Tibial artery (tissue), 4 donors: ENCODE data around the gene ZMIZ1.

Experiments used
- DNase-seq, 2 donors: peaks; one replicate each; pipeline ENCODE4 v3.0.0-alpha.2; 2019
- H3K27ac ChIP-seq, 2 donors: fragments of 200-600 bp; sonication (generic) in 1 of 2; 1 replicate in 1 of 2; 2 replicates in 1 of 2; pipeline ENCODE4 v1.5.1; 2018 to 2019; ENCODE audit warnings: mild to moderate bottlenecking in 1 of 2
- H3K27me3 ChIP-seq, 2 donors: fragments of 200-600 bp; sonication (generic) in 1 of 2; one replicate each; pipeline versions ENCODE4 v1.5.1 to v1.6.0; 2016 to 2019
- H3K36me3 ChIP-seq, 3 donors: fragments of 200-600 bp; sonication (generic) in 2 of 3; one replicate each; pipeline ENCODE4 v1.5.1; 2016 to 2019; ENCODE audit warnings: mild to moderate bottlenecking in 2 of 3
- H3K4me1 ChIP-seq, 4 donors: fragments of 200-600 bp; sonication (generic) in 2 of 4; 1 replicate in 3 of 4; 2 replicates in 1 of 4; pipeline ENCODE4 v1.5.1; 2016 to 2019
- H3K4me3 ChIP-seq, 2 donors: fragments of 200-600 bp; sonication (generic) in 1 of 2; 1 replicate in 1 of 2; 2 replicates in 1 of 2; pipeline ENCODE4 v1.5.1; 2018 to 2019; ENCODE audit warnings: mild to moderate bottlenecking in 2 of 2
- H3K9me3 ChIP-seq, 3 donors: fragments of 200-600 bp; sonication (generic) in 1 of 3; one replicate each; pipeline ENCODE4 v1.5.1; 2016 to 2019
- CTCF ChIP-seq, 2 experiments: fragments of 200-600 bp in 1 of 2; fragments of 450-650 bp in 1 of 2; IDR thresholded peaks; one replicate each; pipeline ENCODE4 v1.5.1; 2017 to 2019; ENCODE audit warnings: antibody characterized with exemption in 2 of 2, mild to moderate bottlenecking in 1 of 2, moderate library complexity in 1 of 2
- intact Hi-C: fragments of 100-400 bp; cut with DNase I; formaldehyde crosslinking; loops from one replicate; pipeline ENCODE4 v1.15.0; 2023; ENCODE audit warnings: low total_unique reads

The ZMIZ1 gene

GRCh38 chr10:79192677-79193003 lies 123.9 kb downstream of the ZMIZ1 start:
- Histone ChIP-seq H3K4me3 (no peak overlapping the region), H3K27me3 (no peaks in the 10 kb centered on the region), H3K27ac (peak overlapping the region; percentile 21 to 35), H3K9me3 (no peaks in the 10 kb centered on the region), H3K4me1 (peaks cover 0 to 47% (median 19%) of the 10 kb centered on the region in 4 donors), H3K36me3 (peaks cover 0 to 8% (median 0%) of the 10 kb centered on the region in 3 donors)
- intact Hi-C loops = loop anchor here (10.0 kb wide), 1 partner anchor 338 kb away; no protein-coding TSS in a partner anchor
- TF ChIP-seq CTCF (IDR thresholded peaks at IDR 0.05) = no peak
- no peak for DNase-seq

- H3K27me3 ChIP-seq = no peaks in the 10 kb centered on the region
- H3K4me1 ChIP-seq = peaks cover 0 to 38% (median 19%) of the 10 kb centered on the region in 4 donors
- intact Hi-C loops = loop anchor here (10.0 kb wide), 1 partner anchor 339 kb away; no protein-coding TSS in a partner anchor
- DNase-seq = no peak
- no peaks in the 10 kb centered on the region for H3K9me3 ChIP-seq
- H3K4me3 ChIP-seq = no peak overlapping the region
- no peak for TF ChIP-seq CTCF (IDR thresholded peaks at IDR 0.05)
- H3K36me3 ChIP-seq = peaks cover 0 to 6% (median 0%) of the 10 kb centered on the region in 3 donors
- no peak overlapping the region for H3K27ac ChIP-seq
Observed at GRCh38 chr10:79193694-79194382, 125.1 kb downstream of the ZMIZ1 start.

GRCh38 chr10:79195091-79195923 lies 126.5 kb downstream of the ZMIZ1 start:
- TF ChIP-seq CTCF (IDR thresholded peaks at IDR 0.05) = peak; percentile 95 to 97
- H3K9me3 ChIP-seq = no peaks in the 10 kb centered on the region
- peaks cover 0 to 31% (median 17%) of the 10 kb centered on the region in 4 donors for H3K4me1 ChIP-seq
- H3K27me3 ChIP-seq = no peaks in the 10 kb centered on the region
- H3K36me3 ChIP-seq = no peaks in the 10 kb centered on the region
- H3K4me3 ChIP-seq = peak overlapping the region in 1 of 2 donors; percentile 13
- intact Hi-C loops = loop anchor here (5.0 to 10.0 kb wide), 7 partner anchors 128 to 1148 kb away; partner anchors contain the start of gene ZMIZ1
- DNase-seq = peak; percentile 85 to 94
- H3K27ac ChIP-seq = peak overlapping the region; percentile 54 to 72

- H3K36me3 ChIP-seq = peaks cover 6 to 13% (median 7%) of the 10 kb centered on the region in 3 donors
- no peak overlapping the region for H3K27ac ChIP-seq
- intact Hi-C loops = loop anchor here (5.0 to 10.0 kb wide), 7 partner anchors 129 to 1149 kb away; partner anchors contain the start of gene ZMIZ1
- H3K9me3 ChIP-seq = no peaks in the 10 kb centered on the region
- peak; percentile 90 to 91 for TF ChIP-seq CTCF (IDR thresholded peaks at IDR 0.05)
- peak; percentile 60 to 82 for DNase-seq
- H3K4me1 ChIP-seq = peaks cover 0 to 31% (median 17%) of the 10 kb centered on the region in 4 donors
- no peak overlapping the region for H3K4me3 ChIP-seq
- H3K27me3 ChIP-seq = no peaks in the 10 kb centered on the region
Observed at GRCh38 chr10:79196470-79197461, 128.0 kb downstream of the ZMIZ1 start.

GRCh38 chr10:79197558-79197957 lies 128.8 kb downstream of the ZMIZ1 start:
- peaks cover 0 to 26% (median 14%) of the 10 kb centered on the region in 4 donors for H3K4me1 ChIP-seq

More at GRCh38 chr10:79197558-79197957, 128.8 kb downstream of the ZMIZ1 start:
- peaks cover 8 to 20% (median 9%) of the 10 kb centered on the region in 3 donors for H3K36me3 ChIP-seq
- TF ChIP-seq CTCF (IDR thresholded peaks at IDR 0.05) = no peak
- H3K27ac ChIP-seq = no peak overlapping the region
- no peak for DNase-seq
- no peak overlapping the region for H3K4me3 ChIP-seq
- H3K27me3 ChIP-seq = no peaks in the 10 kb centered on the region
- intact Hi-C loops = loop anchor here (5.0 to 10.0 kb wide), 7 partner anchors 130 to 1150 kb away; partner anchors contain the start of gene ZMIZ1
- H3K9me3 ChIP-seq = no peaks in the 10 kb centered on the region
